ENCODE measurements around the gene ULBP2. TPM values are rescaled to one million over a fixed set of nuclear protein-coding genes. Genes with fewer than 3 reads are reported as not detected.
"Not testable (repeated sequence)": the region's sequence is repeated elsewhere in the genome, so short reads cannot be mapped to it uniquely, and the experiment has no call there.

Gene ULBP2
- total RNA-seq, 1 donor = 0.27 TPM

- not testable (repeated sequence) for DNase-seq (ENCODE audit: low read depth in 2 of 3, low spot score in 2 of 3)
Measured at GRCh38 chr6:149947533-149947932, 5.7 kb downstream of the ULBP2 start.

GRCh38 chr6:149948011-149948410, 6.2 kb downstream of the ULBP2 start:
- DNase-seq (ENCODE audit: low read depth in 2 of 3, low spot score in 2 of 3) = no peak

GRCh38 chr6:149948616-149949015, 6.8 kb downstream of the ULBP2 start:
- no peak for DNase-seq (ENCODE audit: low read depth in 2 of 3, low spot score in 2 of 3)

GRCh38 chr6:149950423-149950822, 8.6 kb downstream of the ULBP2 start:
- no peak for DNase-seq (ENCODE audit: low read depth in 2 of 3, low spot score in 2 of 3)

- no peak for DNase-seq (ENCODE audit: low read depth in 2 of 3, low spot score in 2 of 3)
Measured at GRCh38 chr6:149951096-149951495, 9.3 kb downstream of the ULBP2 start.

GRCh38 chr6:149951626-149952025, 9.8 kb downstream of the ULBP2 start:
- DNase-seq (ENCODE audit: low read depth in 2 of 3, low spot score in 2 of 3) = no peak

- DNase-seq (ENCODE audit: low read depth in 2 of 3, low spot score in 2 of 3) = not testable (repeated sequence)
Measured at GRCh38 chr6:149953390-149953789, 11.6 kb downstream of the ULBP2 start.

- DNase-seq (ENCODE audit: low read depth in 2 of 3, low spot score in 2 of 3) = not testable (repeated sequence)
Measured at GRCh38 chr6:149953934-149954327, 12.1 kb downstream of the ULBP2 start.

- not testable (repeated sequence) for DNase-seq (ENCODE audit: low read depth in 2 of 3, low spot score in 2 of 3)
Measured at GRCh38 chr6:149954328-149954983, 12.6 kb downstream of the ULBP2 start.

- not testable (repeated sequence) for DNase-seq (ENCODE audit: low read depth in 2 of 3, low spot score in 2 of 3)
Measured at GRCh38 chr6:149954984-149955653, 13.3 kb downstream of the ULBP2 start.

- not testable (repeated sequence) for DNase-seq (ENCODE audit: low read depth in 2 of 3, low spot score in 2 of 3)
Measured at GRCh38 chr6:149955654-149956317, 14.0 kb downstream of the ULBP2 start.

- not testable (repeated sequence) for DNase-seq (ENCODE audit: low read depth in 2 of 3, low spot score in 2 of 3)
Measured at GRCh38 chr6:149958124-149958523, 16.3 kb downstream of the ULBP2 start.

GRCh38 chr6:149959806-149960205, 18.0 kb downstream of the ULBP2 start:
- not testable (repeated sequence) for DNase-seq (ENCODE audit: low read depth in 2 of 3, low spot score in 2 of 3)

- DNase-seq (ENCODE audit: low read depth in 2 of 3, low spot score in 2 of 3) = no peak
Measured at GRCh38 chr6:149960488-149960887, 18.7 kb downstream of the ULBP2 start.

- peak in 2 of 3 donors; percentile 67 to 76 for DNase-seq (ENCODE audit: low read depth in 2 of 3, low spot score in 2 of 3)
Measured at GRCh38 chr6:149961728-149962425, 20.1 kb downstream of the ULBP2 start.

- no peak for DNase-seq (ENCODE audit: low read depth in 2 of 3, low spot score in 2 of 3)
Measured at GRCh38 chr6:149962461-149963211, 20.8 kb downstream of the ULBP2 start.

GRCh38 chr6:149963212-149963461, 21.3 kb downstream of the ULBP2 start:
- DNase-seq (ENCODE audit: low read depth in 2 of 3, low spot score in 2 of 3) = no peak

- DNase-seq (ENCODE audit: low read depth in 2 of 3, low spot score in 2 of 3) = peak in 2 of 3 donors; percentile 75 to 77
Measured at GRCh38 chr6:149963462-149964307, 21.9 kb downstream of the ULBP2 start, which contains the start of gene ULBP1. Gene ULBP1 (plus strand): TSS chr6:149963943. CDS start chr6:149964050, 107 bp downstream.

GRCh38 chr6:149964308-149965193, 22.7 kb downstream of the ULBP2 start:
- no peak for DNase-seq (ENCODE audit: low read depth in 2 of 3, low spot score in 2 of 3)
